ENCODE measurements around the gene ADCY3. TPM values are rescaled to one million over a fixed set of nuclear protein-coding genes. Genes with fewer than 3 reads are reported as not detected.

The ADCY3 gene
- total RNA-seq, 2 experiments from 2014 or later: 28.1 to 31.4 TPM

DNA sequence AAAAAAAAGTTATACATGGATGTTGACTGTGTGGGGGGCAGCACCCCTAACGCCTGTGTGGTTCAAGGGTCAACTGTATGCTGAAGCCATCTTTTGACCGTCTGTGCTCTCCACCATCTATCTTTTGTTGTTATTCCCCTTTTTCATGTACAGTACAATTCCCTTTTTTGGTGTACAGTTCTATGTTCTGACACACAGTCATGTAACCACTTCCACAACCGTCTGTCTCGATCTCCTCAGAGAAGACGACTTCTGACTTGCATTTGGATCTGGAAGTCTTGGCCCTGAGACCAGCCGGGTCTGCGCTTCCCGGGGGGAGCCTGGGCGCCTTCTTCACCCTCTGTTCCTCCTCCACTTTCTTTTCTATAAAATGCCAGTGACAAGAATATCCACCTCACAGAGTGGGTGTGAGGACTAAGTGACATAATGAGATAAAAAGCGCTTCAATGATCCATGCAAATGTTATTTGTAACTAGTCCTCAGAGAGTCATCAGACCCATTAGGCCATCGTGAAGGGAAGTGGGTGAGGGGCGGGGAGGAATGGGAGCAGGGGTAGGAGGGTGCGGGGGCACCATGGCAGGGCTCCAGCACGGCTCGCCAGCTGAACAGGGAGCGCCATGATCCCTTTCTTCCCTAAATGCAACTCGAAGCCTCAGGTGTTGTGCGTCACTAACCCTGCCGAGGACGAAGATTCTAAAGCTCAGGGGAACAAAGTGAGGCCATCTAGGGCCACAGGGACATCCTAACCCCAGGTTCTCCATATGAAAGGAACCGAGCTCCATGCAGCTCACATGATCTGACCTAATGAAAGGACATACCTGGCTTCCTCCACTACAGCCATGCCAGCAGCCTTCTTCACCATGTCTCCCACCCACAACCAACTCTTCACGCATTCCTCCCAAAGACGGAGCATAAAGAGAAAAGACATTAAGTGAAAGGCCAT is 16.6 kb downstream of the ADCY3 start:
- H3K27ac Mint-ChIP-seq: no peak overlapping the region
- no peak overlapping the region for H3K4me3 ChIP-seq (ENCODE audit: low read length)
- POLR2A ChIA-PET: no interaction called here

DNA sequence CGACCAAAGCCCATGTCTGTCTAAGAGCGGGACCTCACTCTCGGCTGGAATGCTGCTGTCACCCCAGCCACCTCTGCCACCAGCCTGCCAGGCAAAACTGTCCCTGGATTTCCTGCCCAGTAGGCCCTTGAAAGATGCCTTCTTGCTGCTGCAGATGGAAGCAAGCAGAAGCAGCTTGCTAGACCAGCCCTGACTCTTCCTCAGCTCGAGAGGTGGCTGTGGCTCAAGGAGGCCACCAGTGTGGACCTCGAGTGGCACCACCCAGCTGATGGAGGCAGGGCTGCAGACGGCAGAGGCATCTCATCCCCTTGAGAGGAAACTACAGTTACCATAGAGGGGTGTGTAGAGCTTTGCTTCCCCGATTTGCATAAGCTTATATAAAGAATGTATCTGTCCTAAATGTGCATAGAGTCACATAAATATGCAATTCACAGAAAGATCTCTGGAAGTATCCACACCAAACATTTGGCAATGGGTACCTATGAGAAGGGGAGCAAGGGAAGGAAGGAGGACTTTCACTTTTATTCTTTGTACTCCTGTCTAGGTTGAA is 20.6 kb downstream of the ADCY3 start:
- no peak for DNase-seq
- no peaks in the 10 kb centered on the region for H3K27me3 ChIP-seq (ENCODE audit: control insufficient read depth in 1 of 2, insufficient read depth in 2 of 2, low read length in 2 of 2)
- ChIA-PET CTCF (no interaction called here), POLR2A (no interaction called here)
- no peak overlapping the region for H3K27ac Mint-ChIP-seq
- no peak overlapping the region for H3K27ac ChIP-seq (ENCODE audit: low read depth in 1 of 2, low read length in 2 of 2)
- no peak overlapping the region for H3K4me3 Mint-ChIP-seq
- peaks cover 13% of the 10 kb centered on the region for H3K36me3 ChIP-seq (ENCODE audit: insufficient read depth, low read length)
- ATAC-seq (ENCODE audit: poor library complexity): no peak
- TF ChIP-seq, protein P1, sequence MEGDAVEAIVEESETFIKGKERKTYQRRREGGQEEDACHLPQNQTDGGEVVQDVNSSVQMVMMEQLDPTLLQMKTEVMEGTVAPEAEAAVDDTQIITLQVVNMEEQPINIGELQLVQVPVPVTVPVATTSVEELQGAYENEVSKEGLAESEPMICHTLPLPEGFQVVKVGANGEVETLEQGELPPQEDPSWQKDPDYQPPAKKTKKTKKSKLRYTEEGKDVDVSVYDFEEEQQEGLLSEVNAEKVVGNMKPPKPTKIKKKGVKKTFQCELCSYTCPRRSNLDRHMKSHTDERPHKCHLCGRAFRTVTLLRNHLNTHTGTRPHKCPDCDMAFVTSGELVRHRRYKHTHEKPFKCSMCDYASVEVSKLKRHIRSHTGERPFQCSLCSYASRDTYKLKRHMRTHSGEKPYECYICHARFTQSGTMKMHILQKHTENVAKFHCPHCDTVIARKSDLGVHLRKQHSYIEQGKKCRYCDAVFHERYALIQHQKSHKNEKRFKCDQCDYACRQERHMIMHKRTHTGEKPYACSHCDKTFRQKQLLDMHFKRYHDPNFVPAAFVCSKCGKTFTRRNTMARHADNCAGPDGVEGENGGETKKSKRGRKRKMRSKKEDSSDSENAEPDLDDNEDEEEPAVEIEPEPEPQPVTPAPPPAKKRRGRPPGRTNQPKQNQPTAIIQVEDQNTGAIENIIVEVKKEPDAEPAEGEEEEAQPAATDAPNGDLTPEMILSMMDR (IDR thresholded peaks at IDR 0.05): no peak
- peaks cover 56% of the 10 kb centered on the region for H3K36me3 Mint-ChIP-seq (ENCODE audit: low read depth)
- intact Hi-C loops (cut with DNase I, micrococcal nuclease): no loop called here
- no peak overlapping the region for H3K4me3 ChIP-seq (ENCODE audit: low read length)
- H3K27me3 Mint-ChIP-seq: no peaks in the 10 kb centered on the region
- peaks cover 11% of the 10 kb centered on the region for H3K9me3 Mint-ChIP-seq
- H3K4me1 Mint-ChIP-seq (ENCODE audit: low read depth): no peaks in the 10 kb centered on the region
- H3K4me1 ChIP-seq (ENCODE audit: insufficient read depth, low read length): no peaks in the 10 kb centered on the region
- peaks cover 12 to 31% of the 10 kb centered on the region in 2 experiments for H3K9me3 ChIP-seq (ENCODE audit: control insufficient read depth in 1 of 2, insufficient read depth in 1 of 2, low read length in 2 of 2)

More for the DNA sequence above, 16.6 kb downstream of the ADCY3 start:
- Histone ChIP-seq H3K36me3 (ENCODE audit: insufficient read depth, low read length) (peaks cover 5% of the 10 kb centered on the region), H3K4me1 (ENCODE audit: insufficient read depth, low read length) (no peaks in the 10 kb centered on the region), H3K27me3 (ENCODE audit: control insufficient read depth in 1 of 2, insufficient read depth in 2 of 2, low read length in 2 of 2) (no peaks in the 10 kb centered on the region), H3K27ac (ENCODE audit: low read depth in 1 of 2, low read length in 2 of 2) (no peak overlapping the region), H3K9me3 (ENCODE audit: control insufficient read depth in 1 of 2, insufficient read depth in 1 of 2, low read length in 2 of 2) (peaks cover 0 to 5% of the 10 kb centered on the region in 2 experiments)
- no peak overlapping the region for H3K4me3 Mint-ChIP-seq
- TF ChIP-seq, protein P1 (IDR thresholded peaks at IDR 0.05): no peak
- H3K9me3 Mint-ChIP-seq: no peaks in the 10 kb centered on the region
- H3K27me3 Mint-ChIP-seq: no peaks in the 10 kb centered on the region
- H3K36me3 Mint-ChIP-seq (ENCODE audit: low read depth): peaks cover 26% of the 10 kb centered on the region
- H3K4me1 Mint-ChIP-seq (ENCODE audit: low read depth): peaks cover under 1% of the 10 kb centered on the region
- DNase-seq (no peak), ATAC-seq (ENCODE audit: poor library complexity) (no peak)
- CTCF ChIA-PET: no interaction called here
- intact Hi-C loops (cut with DNase I, micrococcal nuclease): no loop called here

DNA sequence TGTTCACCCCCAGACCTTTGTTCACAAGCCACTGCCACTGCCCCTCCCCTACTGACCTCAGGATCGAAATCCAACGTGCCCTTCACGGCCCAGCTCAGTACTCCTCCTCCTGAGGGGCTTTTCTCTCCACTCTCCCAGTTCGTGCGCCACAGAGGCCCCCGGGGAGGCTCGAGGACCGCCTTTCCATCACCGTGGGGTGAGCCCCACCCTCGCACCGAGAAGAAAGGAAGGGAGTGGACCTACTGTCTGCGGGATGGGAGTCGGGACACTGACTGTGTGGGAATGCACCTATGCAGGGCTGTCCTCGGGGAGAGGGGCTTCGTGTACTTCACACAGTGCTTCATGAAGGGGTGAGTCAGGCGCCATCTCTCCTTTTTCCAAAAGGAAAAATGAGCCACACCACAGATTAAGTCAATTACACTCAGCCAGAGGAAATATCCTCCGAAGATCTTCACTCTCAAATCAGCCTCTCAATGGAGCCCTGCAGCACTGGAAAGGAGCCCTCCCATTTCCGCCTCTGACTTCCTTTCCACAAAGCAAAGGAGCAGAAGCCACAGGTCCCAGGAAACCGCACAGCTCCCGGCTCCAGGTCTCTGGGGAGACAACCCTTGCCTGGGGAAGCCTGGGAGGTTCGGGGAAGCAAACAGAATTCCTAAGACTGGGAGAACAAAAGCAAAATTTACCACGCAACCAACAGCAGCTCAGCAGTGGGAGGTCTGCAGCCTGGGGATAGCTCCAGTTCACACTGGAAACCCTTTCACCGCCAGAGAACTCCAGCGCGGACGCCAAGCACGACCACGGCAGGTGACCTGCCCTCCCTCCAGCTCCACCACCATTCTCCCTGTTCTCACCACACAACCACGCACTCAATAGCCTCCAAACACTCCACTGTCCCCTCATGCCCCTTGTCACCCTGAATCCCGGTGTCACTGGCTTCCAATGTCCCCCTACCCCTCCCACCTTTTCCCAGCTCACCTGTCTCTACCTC is 21.6 kb downstream of the ADCY3 start:
- intact Hi-C loops (cut with DNase I, micrococcal nuclease): no loop called here
- Histone ChIP-seq H3K36me3 (ENCODE audit: insufficient read depth, low read length) (peaks cover 13% of the 10 kb centered on the region), H3K9me3 (ENCODE audit: control insufficient read depth in 1 of 2, insufficient read depth in 1 of 2, low read length in 2 of 2) (peaks cover 16 to 36% of the 10 kb centered on the region in 2 experiments), H3K27ac (ENCODE audit: low read depth in 1 of 2, low read length in 2 of 2) (no peak overlapping the region), H3K27me3 (ENCODE audit: control insufficient read depth in 1 of 2, insufficient read depth in 2 of 2, low read length in 2 of 2) (no peaks in the 10 kb centered on the region), H3K4me1 (ENCODE audit: insufficient read depth, low read length) (no peaks in the 10 kb centered on the region), H3K4me3 (ENCODE audit: low read length) (no peak overlapping the region)
- ATAC-seq (ENCODE audit: poor library complexity) (no peak), DNase-seq (no peak)
- no peak overlapping the region for H3K4me3 Mint-ChIP-seq
- H3K27me3 Mint-ChIP-seq: no peaks in the 10 kb centered on the region
- no peaks in the 10 kb centered on the region for H3K4me1 Mint-ChIP-seq (ENCODE audit: low read depth)
- ChIA-PET POLR2A (no interaction called here), CTCF (no interaction called here)
- H3K9me3 Mint-ChIP-seq: peaks cover 13% of the 10 kb centered on the region
- H3K27ac Mint-ChIP-seq: no peak overlapping the region
- peaks cover 50% of the 10 kb centered on the region for H3K36me3 Mint-ChIP-seq (ENCODE audit: low read depth)
- TF ChIP-seq, protein P1 (IDR thresholded peaks at IDR 0.05): no peak
